IMR-90 (cell line): ENCODE data around the gene ALDH1A1. TPM values are rescaled to one million over a fixed set of nuclear protein-coding genes. Genes with fewer than 3 reads are reported as not detected.

Source experiments
- ATAC-seq: fragments of 200-7000 bp; cut with Tn5 transposase; 2 replicates; pipeline ENCODE4 v1.9.1; 2020; ENCODE audit warnings: low read depth, mild to moderate bottlenecking, moderate library complexity
- BruUV-seq: library from RNA; stranded (reverse); fragments of 400-500 nt; replicated peaks from 2 replicates; lab custom pipeline; 2021; lab: Mats Ljungman, UMichigan
- CTCF ChIA-PET: fragments of 300-600 bp; formaldehyde crosslinking; extraction: SDS; loops from one replicate; lab custom pipeline; 2021; ENCODE audit warnings: antibody characterized with exemption; lab: Yijun Ruan, JAX
- POLR2A ChIA-PET: fragments of 300-600 bp; sonication (Branson Sonifier 250); formaldehyde crosslinking; loops from one replicate; lab custom pipeline; 2022; ENCODE audit warnings: antibody characterized with exemption; ENCODE audit not compliant: unreplicated experiment; lab: Charles Lee
- DNase-seq: peaks from one replicate; pipeline ENCODE4 v3.0.0; 2013
- H2AFZ ChIP-seq: replicated peaks from 2 replicates; pipeline ENCODE3; 2013; ENCODE audit warnings: low read length, mild to moderate bottlenecking; ENCODE audit not compliant: poor library complexity
- H2AK5ac ChIP-seq: 2 replicates; pipeline ENCODE4 v1.6.1; 2013; ENCODE audit warnings: low read depth, low read length, inconsistent platforms
- H2AK9ac ChIP-seq: replicated peaks from 2 replicates; pipeline ENCODE3; 2013; ENCODE audit warnings: mild to moderate bottlenecking, low read depth, low read length, moderate library complexity; ENCODE audit not compliant: poor library complexity
- H2BK120ac ChIP-seq: 2 replicates; pipeline ENCODE4 v1.6.1; 2013; ENCODE audit warnings: low read depth, low read length, inconsistent platforms
- H2BK15ac ChIP-seq: 3 replicates; pipeline ENCODE4 v1.6.1; 2013; ENCODE audit warnings: low read depth, low read length, inconsistent platforms
- H2BK20ac ChIP-seq: 2 replicates; pipeline ENCODE4 v1.6.1; 2013; ENCODE audit warnings: low read depth, mild to moderate bottlenecking, inconsistent platforms, low read length, moderate library complexity
- H2BK5ac ChIP-seq: 2 replicates; pipeline ENCODE4 v1.6.1; 2013; ENCODE audit warnings: mild to moderate bottlenecking, low read depth, low read length, inconsistent platforms; ENCODE audit not compliant: poor library complexity, severe bottlenecking
- H3K14ac ChIP-seq: replicated peaks from 2 replicates; pipeline ENCODE4 v1.6.1; 2013; ENCODE audit warnings: low read depth, low read length, inconsistent platforms
- H3K18ac ChIP-seq: 2 replicates; pipeline ENCODE4 v1.6.1; 2013; ENCODE audit warnings: low read depth, low read length, control low read depth
- H3K23ac ChIP-seq: 2 replicates; pipeline ENCODE4 v1.6.1; 2013; ENCODE audit warnings: low read depth, low read length, inconsistent platforms
- H3K27ac ChIP-seq: 2 replicates; pipeline ENCODE4 v1.5.1; 2013; ENCODE audit warnings: mild to moderate bottlenecking, control low read depth, low read length; ENCODE audit not compliant: insufficient read depth
- H3K27me3 ChIP-seq: 2 replicates; pipeline ENCODE4 v1.6.1; 2013; ENCODE audit warnings: low read length; ENCODE audit not compliant: control insufficient read depth, insufficient read depth
- H3K36me3 ChIP-seq: 2 replicates; pipeline ENCODE4 v1.6.1; 2013; ENCODE audit warnings: low read length, mixed read lengths; ENCODE audit not compliant: control insufficient read depth, insufficient read depth
- H3K4ac ChIP-seq: 2 replicates; pipeline ENCODE4 v1.6.1; 2013; ENCODE audit warnings: low read depth, low read length, inconsistent platforms
- H3K4me1 ChIP-seq: 2 replicates; pipeline ENCODE4 v1.6.1; 2013; ENCODE audit warnings: low read length, mixed read lengths; ENCODE audit not compliant: control insufficient read depth, insufficient read depth
- H3K4me2 ChIP-seq: 2 replicates; pipeline ENCODE4 v1.6.1; 2013; ENCODE audit warnings: low read depth, mild to moderate bottlenecking, control low read depth, low read length, moderate library complexity
- H3K4me3 ChIP-seq: 2 replicates; pipeline ENCODE4 v1.5.1; 2013; ENCODE audit warnings: low read depth, mild to moderate bottlenecking, control low read depth, low read length, moderate library complexity; ENCODE audit not compliant: insufficient read depth
- H3K56ac ChIP-seq: 2 replicates; pipeline ENCODE4 v1.6.1; 2013; ENCODE audit warnings: low read length, inconsistent platforms; ENCODE audit not compliant: insufficient read depth; ENCODE audit errors: extremely low read depth
- H3K79me1 ChIP-seq, 2 experiments: 2 replicates each; pipeline ENCODE4 v1.6.1; 2013; ENCODE audit warnings: low read length in 2 of 2, inconsistent platforms in 1 of 2, low read depth in 1 of 2
- H3K9ac ChIP-seq: 2 replicates; pipeline ENCODE4 v1.6.1; 2013; ENCODE audit warnings: low read depth, low read length, control low read depth
- H3K9me1 ChIP-seq: 2 replicates; pipeline ENCODE4 v1.6.1; 2013; ENCODE audit warnings: low read length, inconsistent platforms; ENCODE audit not compliant: insufficient read depth
- H3K9me3 ChIP-seq: 2 replicates; pipeline ENCODE4 v1.6.1; 2013; ENCODE audit warnings: low read length; ENCODE audit not compliant: control insufficient read depth, insufficient read depth
- H4K20me1 ChIP-seq: 2 replicates; pipeline ENCODE4 v1.6.1; 2013; ENCODE audit warnings: low read length, inconsistent platforms; ENCODE audit not compliant: insufficient read depth
- H4K5ac ChIP-seq: 2 replicates; pipeline ENCODE4 v1.6.1; 2013; ENCODE audit warnings: mild to moderate bottlenecking, low read depth, low read length, control low read depth
- H4K8ac ChIP-seq, 2 experiments: 2 replicates each; pipeline ENCODE4 v1.6.1; 2013; ENCODE audit warnings: low read depth in 2 of 2, low read length in 2 of 2, control low read depth in 1 of 2, inconsistent platforms in 1 of 2
- H4K91ac ChIP-seq: 2 replicates; pipeline ENCODE4 v1.6.1; 2013; ENCODE audit warnings: low read depth, low read length, inconsistent platforms; ENCODE audit not compliant: insufficient read depth
- BHLHE40 ChIP-seq: fragments of 150-350 bp; IDR thresholded peaks from 2 replicates; pipeline ENCODE4 v1.6.1; 2016; ENCODE audit warnings: mild to moderate bottlenecking, low read depth, low read length
- CHD1 ChIP-seq: IDR thresholded peaks from 2 replicates; pipeline ENCODE4 v1.6.1; 2012; ENCODE audit warnings: low read depth, low read length, improper control_type of control experiment
- CTCF ChIP-seq: conservative IDR thresholded peaks from 2 replicates; pipeline ENCODE4 v1.5.1; 2012; ENCODE audit warnings: mild to moderate bottlenecking, low read depth, low read length, improper control_type of control experiment
- FOS ChIP-seq: fragments of 150-350 bp; IDR thresholded peaks from 2 replicates; pipeline ENCODE4 v1.6.1; 2016; ENCODE audit warnings: low read depth, low read length
- MXI1 ChIP-seq: IDR thresholded peaks from 2 replicates; pipeline ENCODE4 v1.6.1; 2012; ENCODE audit warnings: low read depth, mild to moderate bottlenecking, low read length, moderate library complexity, borderline replicate concordance
- RAD21 ChIP-seq: IDR thresholded peaks from 2 replicates; pipeline ENCODE4 v1.6.1; 2012; ENCODE audit warnings: low read length, improper control_type of control experiment
- RFX5 ChIP-seq: IDR thresholded peaks from 2 replicates; pipeline ENCODE4 v1.8.0; 2012; ENCODE audit warnings: low read depth, mild to moderate bottlenecking, low read length, moderate library complexity
- SMC3 ChIP-seq: fragments of 150-350 bp; IDR thresholded peaks from 2 replicates; pipeline ENCODE4 v1.6.1; 2016; ENCODE audit warnings: low read depth, mild to moderate bottlenecking, antibody characterized with exemption, low read length, moderate library complexity
- WGBS, 2 experiments: methylation state at CpG; one replicate each; pipeline versions ENCODE4 v1.1.5 to v1.1.7; 2013; ENCODE audit warnings: missing lambda C conversion rate in 2 of 2; ENCODE audit not compliant: insufficient read length in 1 of 2; ENCODE audit errors: extremely low coverage in 2 of 2; 5-methylcytosine and 5-hydroxymethylcytosine counted together
- dilution Hi-C: fragments of 300-500 bp; cut with HindIII; formaldehyde crosslinking; loops from one replicate; pipeline ENCODE4 v1.14.3; 2018; ENCODE audit warnings: low sequenced_read_pairs; ENCODE audit not compliant: unreplicated experiment
- in situ Hi-C: fragments of 300-500 bp; cut with MboI; formaldehyde crosslinking; loops from 3 replicates; pipeline ENCODE4 v1.14.3; 2019; ENCODE audit warnings: low sequenced_read_pairs, inconsistent platforms, mixed read lengths
- intact Hi-C: fragments of 100-400 bp; cut with micrococcal nuclease; formaldehyde crosslinking; loops from 2 replicates; pipeline ENCODE4 v1.10.0; 2022
- polyA plus RNA-seq, 3 experiments: library from polyadenylated mRNA; depleted of rRNA; stranded (reverse); fragments of >200 nt; gene quantifications; 2 replicates each; pipeline ENCODE4 v1.2.3, GENCODE V29; 2012; ENCODE audit warnings: low replicate concordance in 1 of 3
- total RNA-seq: library from RNA; depleted of rRNA; stranded (reverse); fragments of >200 nt; gene quantifications from 2 replicates; pipeline ENCODE4 v1.2.3, GENCODE V29; 2012
- TF ChIP-seq, protein P1 (sequence below): fragments of 150-350 bp; IDR thresholded peaks from 2 replicates; pipeline ENCODE4 v1.6.1; 2017; ENCODE audit warnings: mild to moderate bottlenecking, antibody characterized with exemption, low read length, low read depth

The ALDH1A1 gene
- total and polyA plus RNA-seq, 2 of the 4 experiments (the other 2 are of a cell fraction), result not detected

- Histone ChIP-seq H2AK5ac (no peak overlapping the region), H3K18ac (no peak overlapping the region), H2BK5ac (no peak overlapping the region), H2BK15ac (no peak overlapping the region), H3K9me3 (no peaks in the 10 kb centered on the region), H3K4me3 (no peak overlapping the region), H3K56ac (no peak overlapping the region), H3K27me3 (no peaks in the 10 kb centered on the region), H3K4me2 (no peak overlapping the region), H4K5ac (no peak overlapping the region), H4K8ac (no peak overlapping the region), H4K20me1 (no peaks in the 10 kb centered on the region), H3K4ac (no peak overlapping the region), H3K36me3 (no peaks in the 10 kb centered on the region), H3K9me1 (no peaks in the 10 kb centered on the region), H3K9ac (no peak overlapping the region), H3K23ac (no peak overlapping the region), H2BK120ac (no peak overlapping the region), H2BK20ac (no peak overlapping the region), H3K79me1 (no peaks in the 10 kb centered on the region), H3K14ac (no peak overlapping the region), H2AK9ac (no peak overlapping the region), H2AFZ (no peak overlapping the region), H4K91ac (no peak overlapping the region), H3K4me1 (no peaks in the 10 kb centered on the region), H3K27ac (no peak overlapping the region)
- ChIA-PET POLR2A (no interaction called here), CTCF (no interaction called here)
- no TSS peak for BruUV-seq
- in situ Hi-C loops (no loop called here), intact Hi-C loops (loop anchor here (5.0 to 10.0 kb wide), 2 partner anchors 41 to 51 kb away; no protein-coding TSS in a partner anchor), dilution Hi-C loops (no loop called here)
- ATAC-seq (no peak), DNase-seq (no peak)
- WGBS, 2 experiments, result no CpG with 5 or more reads among the region's 2 CpGs
- TF ChIP-seq RFX5 (no peak), CHD1 (no peak), BHLHE40 (no peak), FOS (no peak), MXI1 (no peak), RAD21 (no peak), CTCF (no peak), SMC3 (no peak)
- TF ChIP-seq, protein P1, sequence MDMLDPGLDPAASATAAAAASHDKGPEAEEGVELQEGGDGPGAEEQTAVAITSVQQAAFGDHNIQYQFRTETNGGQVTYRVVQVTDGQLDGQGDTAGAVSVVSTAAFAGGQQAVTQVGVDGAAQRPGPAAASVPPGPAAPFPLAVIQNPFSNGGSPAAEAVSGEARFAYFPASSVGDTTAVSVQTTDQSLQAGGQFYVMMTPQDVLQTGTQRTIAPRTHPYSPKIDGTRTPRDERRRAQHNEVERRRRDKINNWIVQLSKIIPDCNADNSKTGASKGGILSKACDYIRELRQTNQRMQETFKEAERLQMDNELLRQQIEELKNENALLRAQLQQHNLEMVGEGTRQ, result no peak
These were observed 43.3 kb upstream of the ALDH1A1 start for GRCh38 chr9:72996114-72996513.
